Right lobe of liver (tissue), 6 donors: ENCODE measurements around the gene IGFBP5. TPM values are rescaled to one million over a fixed set of nuclear protein-coding genes. Genes with fewer than 3 reads are reported as not detected.

Experiments
- ATAC-seq, 4 donors: fragments of 200-7000 bp; cut with Tn5 transposase; one replicate each; pipeline ENCODE4 v1.9.1; 2020; ENCODE audit warnings: mild to moderate bottlenecking in 4 of 4, moderate library complexity in 4 of 4
- DNase-seq, 3 donors: peaks; one replicate each; pipeline ENCODE4 v3.0.0-alpha.2; 2020
- H3K27ac ChIP-seq, 3 donors: fragments of 200-600 bp; one replicate each; pipeline ENCODE4 v1.8.0; 2022
- H3K27me3 ChIP-seq, 2 donors: fragments of 200-600 bp; one replicate each; pipeline ENCODE4 v1.8.0; 2022
- H3K36me3 ChIP-seq, 4 donors: fragments of 200-600 bp; sonication (generic) in 1 of 4; one replicate each; pipeline versions ENCODE4 v1.5.1 to v1.8.0; 2017 to 2022; ENCODE audit warnings: control low read depth in 1 of 4
- H3K4me1 ChIP-seq, 4 donors: fragments of 200-600 bp; sonication (generic) in 1 of 4; one replicate each; pipeline versions ENCODE4 v1.5.1 to v1.8.0; 2017 to 2022; ENCODE audit warnings: control low read depth in 1 of 4
- H3K4me3 ChIP-seq, 3 donors: fragments of 200-600 bp; one replicate each; pipeline ENCODE4 v1.8.0; 2022
- H3K9me3 ChIP-seq, 4 donors: fragments of 200-600 bp; sonication (generic) in 1 of 4; one replicate each; pipeline versions ENCODE4 v1.5.1 to v1.8.0; 2017 to 2022; ENCODE audit warnings: control low read depth in 1 of 4
- CTCF ChIP-seq, 4 donors: fragments of 200-600 bp in 3 of 4; fragments of 450-650 bp in 1 of 4; IDR thresholded peaks; one replicate each; pipeline versions ENCODE4 v1.5.1 to v1.8.0; 2016 to 2022; ENCODE audit warnings: antibody characterized with exemption in 4 of 4, mild to moderate bottlenecking in 2 of 4
- POLR2A ChIP-seq: fragments of 450-650 bp; IDR thresholded peaks from one replicate; pipeline ENCODE4 v1.6.1; 2017; ENCODE audit warnings: antibody characterized with exemption, mild to moderate bottlenecking
- WGBS: methylation state at CpG from one replicate; pipeline ENCODE4 v1.1.6; 2018; ENCODE audit warnings: low coverage, low lambda C conversion rate; ENCODE audit not compliant: insufficient coverage; ENCODE audit errors: missing lambda C conversion rate; 5-methylcytosine and 5-hydroxymethylcytosine counted together
- intact Hi-C, 2 donors: fragments of 100-400 bp; cut with DNase I; formaldehyde crosslinking; loops; one replicate each; pipeline versions ENCODE4 v1.11.2 to v1.14.1; 2022
- total RNA-seq, 6 experiments: library from RNA; depleted of rRNA in 2 of 6; stranded (reverse); fragments of >200 nt in 2 of 6; fragmentation: NEBNext Ultra II Directional in 3 of 6; extraction: Animal tissue kit (Norgen Biotek cat#: 25700) in 3 of 6; gene quantifications; one replicate each; pipeline versions ENCODE4 v1.1.0 to v1.2.4, GENCODE V29; 2016 to 2023
- donor health status: DM: no; HTN: yes; CAD: no.
- donor health status: DM: no; HTN: no; CAD: no.
- donor health status: DM: no; HTN: no; CAD: no.
- donor health status: DM: no; HTN: yes; CAD: no.
- donor health status: DM: no; HTN: yes; CAD: no.

Gene IGFBP5
- total RNA-seq, 6 experiments from 2014 or later: 13.7 to 76.0 (median 30.9) TPM

DNA sequence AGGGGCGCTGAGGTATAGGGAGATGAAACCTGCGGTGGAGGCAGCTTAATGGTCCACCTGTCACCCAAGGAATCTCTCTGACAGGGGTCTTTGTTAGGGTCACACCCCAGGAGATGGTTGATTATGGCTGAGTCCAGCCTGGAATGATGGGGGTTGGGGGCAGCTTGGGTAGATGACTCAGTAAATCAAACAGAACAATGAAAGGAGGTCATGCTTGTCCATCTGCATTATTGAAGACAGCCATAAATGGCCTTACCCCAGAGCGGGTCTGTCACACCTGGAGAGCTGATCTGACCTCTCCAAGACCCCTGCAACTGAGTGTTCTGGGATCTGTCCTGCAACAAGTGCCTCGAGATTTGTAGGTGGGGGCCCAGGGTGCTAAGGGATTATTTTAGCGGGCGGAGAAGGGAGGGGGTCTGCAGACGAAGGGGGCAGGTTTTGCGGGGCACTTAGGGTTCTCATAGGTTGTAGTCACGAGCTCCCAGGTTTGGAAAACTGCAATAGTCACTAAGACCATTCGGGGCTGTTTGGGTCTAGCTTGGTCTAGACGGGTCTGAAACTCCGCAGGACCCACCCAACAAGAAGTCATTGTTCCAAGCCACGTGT, 62.9 kb downstream of the IGFBP5 start:
- TF ChIP-seq POLR2A (no peak), CTCF (IDR thresholded peaks at IDR 0.05) (no peak)
- DNase-seq (no peak), ATAC-seq (no peak)
- intact Hi-C loops: no loop called here
- Histone ChIP-seq H3K9me3 (no peaks in the 10 kb centered on the region), H3K27ac (no peak overlapping the region), H3K27me3 (no peaks in the 10 kb centered on the region), H3K4me3 (peak overlapping the region in 2 of 3 donors; percentile 41 to 68), H3K4me1 (peaks cover 0 to 28% (median 0%) of the 10 kb centered on the region in 4 donors), H3K36me3 (no peaks in the 10 kb centered on the region)
- 72% methylated on average over 9 of the region's 13 CpGs for WGBS

- Histone ChIP-seq H3K27ac (no peak overlapping the region), H3K9me3 (no peaks in the 10 kb centered on the region), H3K27me3 (no peaks in the 10 kb centered on the region), H3K4me3 (no peak overlapping the region), H3K4me1 (peaks cover 0 to 4% (median 0%) of the 10 kb centered on the region in 4 donors), H3K36me3 (no peaks in the 10 kb centered on the region)
- DNase-seq: no peak
- ATAC-seq: no peak
- TF ChIP-seq CTCF (IDR thresholded peaks at IDR 0.05) (no peak), POLR2A (no peak)
- intact Hi-C loops: no loop called here
- 87% methylated on average over 4 of the region's 4 CpGs for WGBS
Measured at GRCh38 chr2:216629784-216630183, 65.6 kb downstream of the IGFBP5 start.

- DNase-seq: no peak
- H3K36me3 ChIP-seq: no peaks in the 10 kb centered on the region
- H3K27me3 ChIP-seq: no peaks in the 10 kb centered on the region
- WGBS: 60% methylated on average over 2 of the region's 2 CpGs
- no peak overlapping the region for H3K4me3 ChIP-seq
- no peaks in the 10 kb centered on the region for H3K9me3 ChIP-seq
- TF ChIP-seq CTCF (IDR thresholded peaks at IDR 0.05): no peak
- TF ChIP-seq POLR2A: no peak
- no peak overlapping the region for H3K27ac ChIP-seq
- H3K4me1 ChIP-seq: peaks cover 0 to under 1% (median 0%) of the 10 kb centered on the region in 4 donors
- intact Hi-C loops: no loop called here
- ATAC-seq: peak in 1 of 4 donors; percentile 18
Measured at GRCh38 chr2:216626875-216627245, 68.5 kb downstream of the IGFBP5 start.

GRCh38 chr2:216626168-216626874, 69.0 kb downstream of the IGFBP5 start:
- WGBS: 76% methylated on average over 6 of the region's 7 CpGs
- H3K27me3 ChIP-seq: no peaks in the 10 kb centered on the region
- H3K27ac ChIP-seq: no peak overlapping the region
- ATAC-seq: no peak
- peaks cover 0 to 6% (median 0%) of the 10 kb centered on the region in 4 donors for H3K4me1 ChIP-seq
- no peak overlapping the region for H3K4me3 ChIP-seq
- intact Hi-C loops: no loop called here
- H3K36me3 ChIP-seq: no peaks in the 10 kb centered on the region
- no peaks in the 10 kb centered on the region for H3K9me3 ChIP-seq
- TF ChIP-seq CTCF (IDR thresholded peaks at IDR 0.05): no peak
- no peak for DNase-seq
